Measurements from ENCODE around the gene EHD2. TPM values are rescaled to one million over a fixed set of nuclear protein-coding genes. Genes with fewer than 3 reads are reported as not detected.

EHD2 gene
- total RNA-seq, 2 donors from 2014 or later = 44.9 to 70.3 TPM

- H3K9me3 ChIP-seq = no peaks in the 10 kb centered on the region
- H3K36me3 ChIP-seq = peaks cover 27% of the 10 kb centered on the region
- H3K27ac ChIP-seq = no peak overlapping the region
- H3K27me3 ChIP-seq = no peaks in the 10 kb centered on the region
- DNase-seq (ENCODE audit: low spot score) = no peak
- no peak overlapping the region for H3K4me3 ChIP-seq
- TF ChIP-seq CTCF (IDR thresholded peaks at IDR 0.05) = no peak
- peaks cover 0 to 6% of the 10 kb centered on the region in 2 donors for H3K4me1 ChIP-seq
These were observed 19.3 kb upstream of the EHD2 start for GRCh38 chr19:47693903-47694302.

- Histone ChIP-seq H3K4me3 (no peak overlapping the region), H3K27ac (no peak overlapping the region)
These were observed 18.6 kb upstream of the EHD2 start for GRCh38 chr19:47694466-47695273.

GRCh38 chr19:47695533-47696262 lies 17.5 kb upstream of the EHD2 start:
- DNase-seq (ENCODE audit: low spot score) = no peak
- TF ChIP-seq CTCF (IDR thresholded peaks at IDR 0.05) = no peak
- Histone ChIP-seq H3K4me1 (peaks cover 0 to 6% of the 10 kb centered on the region in 2 donors), H3K36me3 (peaks cover 45% of the 10 kb centered on the region), H3K9me3 (no peaks in the 10 kb centered on the region), H3K4me3 (no peak overlapping the region), H3K27ac (no peak overlapping the region), H3K27me3 (no peaks in the 10 kb centered on the region)

More at GRCh38 chr19:47694466-47695273, 18.6 kb upstream of the EHD2 start:
- no peak for DNase-seq (ENCODE audit: low spot score)
- peaks cover 35% of the 10 kb centered on the region for H3K36me3 ChIP-seq
- H3K4me1 ChIP-seq = peaks cover 0 to 6% of the 10 kb centered on the region in 2 donors
- H3K27me3 ChIP-seq = no peaks in the 10 kb centered on the region
- H3K9me3 ChIP-seq = no peaks in the 10 kb centered on the region
- no peak for TF ChIP-seq CTCF (IDR thresholded peaks at IDR 0.05)

- Histone ChIP-seq H3K27me3 (no peaks in the 10 kb centered on the region), H3K4me3 (no peak overlapping the region), H3K9me3 (no peaks in the 10 kb centered on the region), H3K27ac (no peak overlapping the region), H3K4me1 (peaks cover 0 to 6% of the 10 kb centered on the region in 2 donors), H3K36me3 (peaks cover 42% of the 10 kb centered on the region)
- no peak for TF ChIP-seq CTCF (IDR thresholded peaks at IDR 0.05)
- no peak for DNase-seq (ENCODE audit: low spot score)
These were observed 16.6 kb upstream of the EHD2 start for GRCh38 chr19:47696635-47697034.

GRCh38 chr19:47697863-47698609 lies 15.2 kb upstream of the EHD2 start:
- peak; percentile 92 to 99 for TF ChIP-seq CTCF (IDR thresholded peaks at IDR 0.05)

More at GRCh38 chr19:47697863-47698609, 15.2 kb upstream of the EHD2 start:
- Histone ChIP-seq H3K9me3 (no peaks in the 10 kb centered on the region), H3K27ac (peak overlapping the region; percentile 52 to 66), H3K27me3 (no peaks in the 10 kb centered on the region), H3K4me1 (peaks cover 0 to 6% of the 10 kb centered on the region in 2 donors), H3K4me3 (no peak overlapping the region), H3K36me3 (peaks cover 50% of the 10 kb centered on the region)
- DNase-seq (ENCODE audit: low spot score) = peak; percentile 83

Measured in right atrium auricular region (tissue), 2 donors.